IPS-15b (cell line): ENCODE results near the gene SORBS2.

Source experiments
- H3K27me3 ChIP-seq: one replicate; pipeline ENCODE4 v1.6.1; 2013; ENCODE audit warnings: low read length; ENCODE audit not compliant: control insufficient read depth, insufficient read depth
- H3K36me3 ChIP-seq: one replicate; pipeline ENCODE4 v1.6.1; 2013; ENCODE audit warnings: low read length; ENCODE audit not compliant: control insufficient read depth, insufficient read depth
- H3K4me1 ChIP-seq: one replicate; pipeline ENCODE4 v1.6.1; 2013; ENCODE audit warnings: mild to moderate bottlenecking, low read length; ENCODE audit not compliant: control insufficient read depth, insufficient read depth
- H3K4me3 ChIP-seq: one replicate; pipeline ENCODE4 v1.5.1; 2013; ENCODE audit warnings: low read depth, low read length
- H3K9ac ChIP-seq: one replicate; pipeline ENCODE4 v1.6.1; 2013; ENCODE audit warnings: low read depth, mild to moderate bottlenecking, low read length
- H3K9me3 ChIP-seq: one replicate; pipeline ENCODE4 v1.6.1; 2013; ENCODE audit warnings: mild to moderate bottlenecking, low read length; ENCODE audit not compliant: control insufficient read depth, insufficient read depth

The SORBS2 gene

GRCh38 chr4:185797018-185797417 lies 15.0 kb downstream of the SORBS2 start:
- Histone ChIP-seq H3K9ac (no peak overlapping the region), H3K4me1 (no peaks in the 10 kb centered on the region), H3K4me3 (no peak overlapping the region), H3K27me3 (no peaks in the 10 kb centered on the region), H3K9me3 (no peaks in the 10 kb centered on the region), H3K36me3 (no peaks in the 10 kb centered on the region)

- H3K36me3 ChIP-seq = no peaks in the 10 kb centered on the region
- H3K4me1 ChIP-seq = no peaks in the 10 kb centered on the region
- H3K9me3 ChIP-seq = no peaks in the 10 kb centered on the region
- no peaks in the 10 kb centered on the region for H3K27me3 ChIP-seq
- no peak overlapping the region for H3K4me3 ChIP-seq
- H3K9ac ChIP-seq = no peak overlapping the region
Observed at GRCh38 chr4:185796176-185796575, 15.8 kb downstream of the SORBS2 start.

GRCh38 chr4:185794637-185795036 lies 17.4 kb downstream of the SORBS2 start:
- Histone ChIP-seq H3K36me3 (no peaks in the 10 kb centered on the region), H3K4me1 (no peaks in the 10 kb centered on the region), H3K4me3 (no peak overlapping the region), H3K9me3 (no peaks in the 10 kb centered on the region), H3K27me3 (no peaks in the 10 kb centered on the region), H3K9ac (no peak overlapping the region)

GRCh38 chr4:185793716-185794115 lies 18.3 kb downstream of the SORBS2 start:
- H3K4me3 ChIP-seq = no peak overlapping the region
- H3K9ac ChIP-seq = no peak overlapping the region
- H3K4me1 ChIP-seq = no peaks in the 10 kb centered on the region
- H3K36me3 ChIP-seq = no peaks in the 10 kb centered on the region
- H3K9me3 ChIP-seq = no peaks in the 10 kb centered on the region
- H3K27me3 ChIP-seq = no peaks in the 10 kb centered on the region

GRCh38 chr4:185793116-185793485 lies 18.9 kb downstream of the SORBS2 start:
- Histone ChIP-seq H3K9ac (no peak overlapping the region), H3K4me3 (no peak overlapping the region), H3K27me3 (no peaks in the 10 kb centered on the region), H3K36me3 (no peaks in the 10 kb centered on the region), H3K4me1 (no peaks in the 10 kb centered on the region), H3K9me3 (no peaks in the 10 kb centered on the region)

- Histone ChIP-seq H3K4me3 (no peak overlapping the region), H3K9ac (no peak overlapping the region), H3K27me3 (no peaks in the 10 kb centered on the region), H3K9me3 (no peaks in the 10 kb centered on the region), H3K36me3 (no peaks in the 10 kb centered on the region), H3K4me1 (no peaks in the 10 kb centered on the region)
Observed at GRCh38 chr4:185792384-185793115, 19.4 kb downstream of the SORBS2 start.

- no peaks in the 10 kb centered on the region for H3K27me3 ChIP-seq
- H3K4me3 ChIP-seq = no peak overlapping the region
- H3K4me1 ChIP-seq = no peaks in the 10 kb centered on the region
- no peaks in the 10 kb centered on the region for H3K9me3 ChIP-seq
- H3K9ac ChIP-seq = no peak overlapping the region
- no peaks in the 10 kb centered on the region for H3K36me3 ChIP-seq
Observed at GRCh38 chr4:185787926-185788679, 23.9 kb downstream of the SORBS2 start.

GRCh38 chr4:185786422-185786821 lies 25.6 kb downstream of the SORBS2 start:
- Histone ChIP-seq H3K36me3 (no peaks in the 10 kb centered on the region), H3K9me3 (no peaks in the 10 kb centered on the region), H3K4me3 (no peak overlapping the region), H3K9ac (no peak overlapping the region), H3K4me1 (no peaks in the 10 kb centered on the region), H3K27me3 (no peaks in the 10 kb centered on the region)

GRCh38 chr4:185783574-185783973 lies 28.4 kb downstream of the SORBS2 start:
- Histone ChIP-seq H3K4me3 (no peak overlapping the region), H3K27me3 (no peaks in the 10 kb centered on the region), H3K4me1 (peaks cover 5% of the 10 kb centered on the region), H3K9ac (no peak overlapping the region), H3K9me3 (no peaks in the 10 kb centered on the region), H3K36me3 (no peaks in the 10 kb centered on the region)

GRCh38 chr4:185782523-185782922 lies 29.5 kb downstream of the SORBS2 start:
- no peaks in the 10 kb centered on the region for H3K27me3 ChIP-seq
- H3K4me1 ChIP-seq = peaks cover 5% of the 10 kb centered on the region
- H3K36me3 ChIP-seq = no peaks in the 10 kb centered on the region
- no peak overlapping the region for H3K9ac ChIP-seq
- H3K4me3 ChIP-seq = no peak overlapping the region
- no peaks in the 10 kb centered on the region for H3K9me3 ChIP-seq

GRCh38 chr4:185781555-185782215 lies 30.3 kb downstream of the SORBS2 start:
- Histone ChIP-seq H3K9ac (no peak overlapping the region), H3K36me3 (no peaks in the 10 kb centered on the region), H3K9me3 (no peaks in the 10 kb centered on the region), H3K27me3 (no peaks in the 10 kb centered on the region), H3K4me1 (peaks cover 5% of the 10 kb centered on the region), H3K4me3 (no peak overlapping the region)

GRCh38 chr4:185780472-185780871 lies 31.5 kb downstream of the SORBS2 start:
- Histone ChIP-seq H3K4me1 (peaks cover 13% of the 10 kb centered on the region), H3K9ac (no peak overlapping the region), H3K27me3 (no peaks in the 10 kb centered on the region), H3K36me3 (no peaks in the 10 kb centered on the region), H3K9me3 (no peaks in the 10 kb centered on the region), H3K4me3 (no peak overlapping the region)
